IMR-90 (cell line): ENCODE data around the gene KIF4B. TPM values are rescaled to one million over a fixed set of nuclear protein-coding genes. Genes with fewer than 3 reads are reported as not detected.

Source experiments
- ATAC-seq: fragments of 200-7000 bp; cut with Tn5 transposase; 2 replicates; pipeline ENCODE4 v1.9.1; 2020; ENCODE audit warnings: low read depth, mild to moderate bottlenecking, moderate library complexity
- BruUV-seq: library from RNA; stranded (reverse); fragments of 400-500 nt; replicated peaks from 2 replicates; lab custom pipeline; 2021; lab: Mats Ljungman, UMichigan
- CTCF ChIA-PET: fragments of 300-600 bp; formaldehyde crosslinking; extraction: SDS; loops from one replicate; lab custom pipeline; 2021; ENCODE audit warnings: antibody characterized with exemption; lab: Yijun Ruan, JAX
- POLR2A ChIA-PET: fragments of 300-600 bp; sonication (Branson Sonifier 250); formaldehyde crosslinking; loops from one replicate; lab custom pipeline; 2022; ENCODE audit warnings: antibody characterized with exemption; ENCODE audit not compliant: unreplicated experiment; lab: Charles Lee
- DNase-seq: peaks from one replicate; pipeline ENCODE4 v3.0.0; 2013
- H2AFZ ChIP-seq: replicated peaks from 2 replicates; pipeline ENCODE3; 2013; ENCODE audit warnings: low read length, mild to moderate bottlenecking; ENCODE audit not compliant: poor library complexity
- H2AK5ac ChIP-seq: 2 replicates; pipeline ENCODE4 v1.6.1; 2013; ENCODE audit warnings: low read depth, low read length, inconsistent platforms
- H2AK9ac ChIP-seq: replicated peaks from 2 replicates; pipeline ENCODE3; 2013; ENCODE audit warnings: mild to moderate bottlenecking, low read depth, low read length, moderate library complexity; ENCODE audit not compliant: poor library complexity
- H2BK120ac ChIP-seq: 2 replicates; pipeline ENCODE4 v1.6.1; 2013; ENCODE audit warnings: low read depth, low read length, inconsistent platforms
- H2BK15ac ChIP-seq: 3 replicates; pipeline ENCODE4 v1.6.1; 2013; ENCODE audit warnings: low read depth, low read length, inconsistent platforms
- H2BK20ac ChIP-seq: 2 replicates; pipeline ENCODE4 v1.6.1; 2013; ENCODE audit warnings: low read depth, mild to moderate bottlenecking, inconsistent platforms, low read length, moderate library complexity
- H2BK5ac ChIP-seq: 2 replicates; pipeline ENCODE4 v1.6.1; 2013; ENCODE audit warnings: mild to moderate bottlenecking, low read depth, low read length, inconsistent platforms; ENCODE audit not compliant: poor library complexity, severe bottlenecking
- H3K14ac ChIP-seq: replicated peaks from 2 replicates; pipeline ENCODE4 v1.6.1; 2013; ENCODE audit warnings: low read depth, low read length, inconsistent platforms
- H3K18ac ChIP-seq: 2 replicates; pipeline ENCODE4 v1.6.1; 2013; ENCODE audit warnings: low read depth, low read length, control low read depth
- H3K23ac ChIP-seq: 2 replicates; pipeline ENCODE4 v1.6.1; 2013; ENCODE audit warnings: low read depth, low read length, inconsistent platforms
- H3K27ac ChIP-seq: 2 replicates; pipeline ENCODE4 v1.5.1; 2013; ENCODE audit warnings: mild to moderate bottlenecking, control low read depth, low read length; ENCODE audit not compliant: insufficient read depth
- H3K27me3 ChIP-seq: 2 replicates; pipeline ENCODE4 v1.6.1; 2013; ENCODE audit warnings: low read length; ENCODE audit not compliant: control insufficient read depth, insufficient read depth
- H3K36me3 ChIP-seq: 2 replicates; pipeline ENCODE4 v1.6.1; 2013; ENCODE audit warnings: low read length, mixed read lengths; ENCODE audit not compliant: control insufficient read depth, insufficient read depth
- H3K4ac ChIP-seq: 2 replicates; pipeline ENCODE4 v1.6.1; 2013; ENCODE audit warnings: low read depth, low read length, inconsistent platforms
- H3K4me1 ChIP-seq: 2 replicates; pipeline ENCODE4 v1.6.1; 2013; ENCODE audit warnings: low read length, mixed read lengths; ENCODE audit not compliant: control insufficient read depth, insufficient read depth
- H3K4me2 ChIP-seq: 2 replicates; pipeline ENCODE4 v1.6.1; 2013; ENCODE audit warnings: low read depth, mild to moderate bottlenecking, control low read depth, low read length, moderate library complexity
- H3K4me3 ChIP-seq: 2 replicates; pipeline ENCODE4 v1.5.1; 2013; ENCODE audit warnings: low read depth, mild to moderate bottlenecking, control low read depth, low read length, moderate library complexity; ENCODE audit not compliant: insufficient read depth
- H3K56ac ChIP-seq: 2 replicates; pipeline ENCODE4 v1.6.1; 2013; ENCODE audit warnings: low read length, inconsistent platforms; ENCODE audit not compliant: insufficient read depth; ENCODE audit errors: extremely low read depth
- H3K79me1 ChIP-seq, 2 experiments: 2 replicates each; pipeline ENCODE4 v1.6.1; 2013; ENCODE audit warnings: low read length in 2 of 2, inconsistent platforms in 1 of 2, low read depth in 1 of 2
- H3K9ac ChIP-seq: 2 replicates; pipeline ENCODE4 v1.6.1; 2013; ENCODE audit warnings: low read depth, low read length, control low read depth
- H3K9me1 ChIP-seq: 2 replicates; pipeline ENCODE4 v1.6.1; 2013; ENCODE audit warnings: low read length, inconsistent platforms; ENCODE audit not compliant: insufficient read depth
- H3K9me3 ChIP-seq: 2 replicates; pipeline ENCODE4 v1.6.1; 2013; ENCODE audit warnings: low read length; ENCODE audit not compliant: control insufficient read depth, insufficient read depth
- H4K20me1 ChIP-seq: 2 replicates; pipeline ENCODE4 v1.6.1; 2013; ENCODE audit warnings: low read length, inconsistent platforms; ENCODE audit not compliant: insufficient read depth
- H4K5ac ChIP-seq: 2 replicates; pipeline ENCODE4 v1.6.1; 2013; ENCODE audit warnings: mild to moderate bottlenecking, low read depth, low read length, control low read depth
- H4K8ac ChIP-seq, 2 experiments: 2 replicates each; pipeline ENCODE4 v1.6.1; 2013; ENCODE audit warnings: low read depth in 2 of 2, low read length in 2 of 2, control low read depth in 1 of 2, inconsistent platforms in 1 of 2
- H4K91ac ChIP-seq: 2 replicates; pipeline ENCODE4 v1.6.1; 2013; ENCODE audit warnings: low read depth, low read length, inconsistent platforms; ENCODE audit not compliant: insufficient read depth
- BHLHE40 ChIP-seq: fragments of 150-350 bp; IDR thresholded peaks from 2 replicates; pipeline ENCODE4 v1.6.1; 2016; ENCODE audit warnings: mild to moderate bottlenecking, low read depth, low read length
- MAFK ChIP-seq: IDR thresholded peaks from 2 replicates; pipeline ENCODE4 v1.6.1; 2012; ENCODE audit warnings: low read depth, low read length, improper control_type of control experiment
- MAZ ChIP-seq: IDR thresholded peaks from 2 replicates; pipeline ENCODE4 v1.6.1; 2012; ENCODE audit warnings: low read depth, mild to moderate bottlenecking, low read length, improper control_type of control experiment, moderate library complexity, borderline replicate concordance
- RAD21 ChIP-seq: IDR thresholded peaks from 2 replicates; pipeline ENCODE4 v1.6.1; 2012; ENCODE audit warnings: low read length, improper control_type of control experiment
- RCOR1 ChIP-seq: IDR thresholded peaks from 2 replicates; pipeline ENCODE4 v1.6.1; 2012; ENCODE audit warnings: mild to moderate bottlenecking, low read length, improper control_type of control experiment; ENCODE audit not compliant: insufficient replicate concordance
- RFX5 ChIP-seq: IDR thresholded peaks from 2 replicates; pipeline ENCODE4 v1.8.0; 2012; ENCODE audit warnings: low read depth, mild to moderate bottlenecking, low read length, moderate library complexity
- SMC3 ChIP-seq: fragments of 150-350 bp; IDR thresholded peaks from 2 replicates; pipeline ENCODE4 v1.6.1; 2016; ENCODE audit warnings: low read depth, mild to moderate bottlenecking, antibody characterized with exemption, low read length, moderate library complexity
- WGBS, 2 experiments: methylation state at CpG; one replicate each; pipeline versions ENCODE4 v1.1.5 to v1.1.7; 2013; ENCODE audit warnings: missing lambda C conversion rate in 2 of 2; ENCODE audit not compliant: insufficient read length in 1 of 2; ENCODE audit errors: extremely low coverage in 2 of 2; 5-methylcytosine and 5-hydroxymethylcytosine counted together
- dilution Hi-C: fragments of 300-500 bp; cut with HindIII; formaldehyde crosslinking; loops from one replicate; pipeline ENCODE4 v1.14.3; 2018; ENCODE audit warnings: low sequenced_read_pairs; ENCODE audit not compliant: unreplicated experiment
- in situ Hi-C: fragments of 300-500 bp; cut with MboI; formaldehyde crosslinking; loops from 3 replicates; pipeline ENCODE4 v1.14.3; 2019; ENCODE audit warnings: low sequenced_read_pairs, inconsistent platforms, mixed read lengths
- intact Hi-C: fragments of 100-400 bp; cut with micrococcal nuclease; formaldehyde crosslinking; loops from 2 replicates; pipeline ENCODE4 v1.10.0; 2022
- polyA plus RNA-seq, 3 experiments: library from polyadenylated mRNA; depleted of rRNA; stranded (reverse); fragments of >200 nt; gene quantifications; 2 replicates each; pipeline ENCODE4 v1.2.3, GENCODE V29; 2012; ENCODE audit warnings: low replicate concordance in 1 of 3
- total RNA-seq: library from RNA; depleted of rRNA; stranded (reverse); fragments of >200 nt; gene quantifications from 2 replicates; pipeline ENCODE4 v1.2.3, GENCODE V29; 2012
- TF ChIP-seq, protein P1 (sequence below): fragments of 150-350 bp; IDR thresholded peaks from 2 replicates; pipeline ENCODE4 v1.6.1; 2016; ENCODE audit warnings: low read depth, mild to moderate bottlenecking, low read length, moderate library complexity, borderline replicate concordance

Gene KIF4B
- total and polyA plus RNA-seq, 2 of the 4 experiments (the other 2 are of a cell fraction) = under 0.01 to 0.03 TPM

DNA sequence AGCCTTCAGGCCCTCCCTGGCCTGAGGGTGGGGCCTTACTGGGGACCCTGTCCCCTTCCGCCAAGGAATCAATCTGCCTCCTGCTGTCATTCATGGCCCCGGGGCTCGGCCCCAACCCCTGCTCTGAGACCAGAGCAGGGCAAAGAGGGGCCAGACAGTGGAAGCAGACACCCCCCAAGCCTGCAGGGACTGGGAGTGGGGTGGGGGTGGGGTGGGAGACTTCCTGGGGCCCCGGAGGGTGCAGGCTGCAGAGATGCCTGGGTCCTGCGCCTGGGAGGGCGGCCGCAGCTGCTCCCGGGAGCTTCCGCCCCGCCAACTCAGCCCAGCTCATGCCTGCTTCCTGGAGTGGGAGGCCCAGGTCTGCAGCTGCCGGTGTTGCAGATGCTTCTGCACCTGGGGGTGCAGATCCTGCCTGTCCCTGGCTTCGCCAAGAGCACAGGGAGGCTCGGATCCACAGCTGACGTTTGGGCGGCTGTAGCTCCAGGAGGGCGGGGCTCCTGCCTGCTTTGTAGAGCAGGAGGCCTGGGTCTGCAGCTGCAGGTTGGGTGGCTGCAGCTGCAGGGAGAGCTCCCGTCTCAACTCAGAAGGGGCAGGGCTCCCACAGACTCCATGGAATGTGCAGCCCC is 6.2 kb downstream of the KIF4B start:
- CTCF ChIA-PET = no interaction called here
- intact Hi-C loops = no loop called here
- no peak overlapping the region for H3K4ac ChIP-seq
- in situ Hi-C loops = no loop called here
- no peak overlapping the region for H3K23ac ChIP-seq
- no peak overlapping the region for H3K4me3 ChIP-seq
- dilution Hi-C loops = no loop called here
- no peak overlapping the region for H2BK120ac ChIP-seq
- no peak overlapping the region for H2BK20ac ChIP-seq
- H2BK15ac ChIP-seq = no peak overlapping the region
- H3K18ac ChIP-seq = no peak overlapping the region
- H2AK5ac ChIP-seq = no peak overlapping the region
- no peak overlapping the region for H2AFZ ChIP-seq
- no TSS peak for BruUV-seq
- no peaks in the 10 kb centered on the region for H3K9me3 ChIP-seq
- H4K20me1 ChIP-seq = no peaks in the 10 kb centered on the region
- no peak for ATAC-seq
- no peaks in the 10 kb centered on the region for H3K9me1 ChIP-seq
- no peak overlapping the region for H3K9ac ChIP-seq
- 78% methylated on average over 6 of the region's 17 CpGs; no CpG with 5 or more reads in 1 of the 2 experiments for WGBS, 2 experiments
- no peak overlapping the region for H3K56ac ChIP-seq
- H3K4me1 ChIP-seq = no peaks in the 10 kb centered on the region
- no peaks in the 10 kb centered on the region for H3K36me3 ChIP-seq
- no peak overlapping the region for H4K8ac ChIP-seq
- no peak overlapping the region for H3K27ac ChIP-seq
- H2AK9ac ChIP-seq = no peak overlapping the region
- no peak overlapping the region for H2BK5ac ChIP-seq
- H3K27me3 ChIP-seq = no peaks in the 10 kb centered on the region
- H4K91ac ChIP-seq = no peak overlapping the region
- no peak for DNase-seq
- no peaks in the 10 kb centered on the region for H3K79me1 ChIP-seq
- no peak overlapping the region for H4K5ac ChIP-seq
- TF ChIP-seq RCOR1 (no peak), RAD21 (no peak), BHLHE40 (no peak), SMC3 (no peak), RFX5 (no peak), MAFK (no peak), MAZ (no peak)
- TF ChIP-seq, protein P1, sequence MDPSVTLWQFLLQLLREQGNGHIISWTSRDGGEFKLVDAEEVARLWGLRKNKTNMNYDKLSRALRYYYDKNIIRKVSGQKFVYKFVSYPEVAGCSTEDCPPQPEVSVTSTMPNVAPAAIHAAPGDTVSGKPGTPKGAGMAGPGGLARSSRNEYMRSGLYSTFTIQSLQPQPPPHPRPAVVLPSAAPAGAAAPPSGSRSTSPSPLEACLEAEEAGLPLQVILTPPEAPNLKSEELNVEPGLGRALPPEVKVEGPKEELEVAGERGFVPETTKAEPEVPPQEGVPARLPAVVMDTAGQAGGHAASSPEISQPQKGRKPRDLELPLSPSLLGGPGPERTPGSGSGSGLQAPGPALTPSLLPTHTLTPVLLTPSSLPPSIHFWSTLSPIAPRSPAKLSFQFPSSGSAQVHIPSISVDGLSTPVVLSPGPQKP = no peak
- no peak overlapping the region for H3K4me2 ChIP-seq
- POLR2A ChIA-PET = no interaction called here
- H3K14ac ChIP-seq = no peak overlapping the region
